Peyer's patch (tissue), 4 donors: ENCODE results near the gene B4GAT1. TPM values are rescaled to one million over a fixed set of nuclear protein-coding genes. Genes with fewer than 3 reads are reported as not detected.
"Not testable (repeated sequence)": the region's sequence is repeated elsewhere in the genome, so short reads cannot be mapped to it uniquely, and the experiment has no call there.

ENCODE experiments used
- DNase-seq, 3 donors: peaks; one replicate each; pipeline ENCODE4 v3.0.0-alpha.2; 2017 to 2019
- H3K27ac ChIP-seq, 4 donors: fragments of 200-600 bp; sonication (generic); one replicate each; pipeline ENCODE4 v1.5.1; 2016 to 2019
- H3K27me3 ChIP-seq, 2 donors: fragments of 200-600 bp; sonication (generic); one replicate each; pipeline ENCODE4 v1.5.1; 2019
- H3K36me3 ChIP-seq, 3 donors: fragments of 200-600 bp; sonication (generic); one replicate each; pipeline ENCODE4 v1.5.1; 2016 to 2019
- H3K4me1 ChIP-seq, 4 donors: fragments of 200-600 bp; sonication (generic); one replicate each; pipeline ENCODE4 v1.5.1; 2016 to 2019
- H3K4me3 ChIP-seq, 4 donors: fragments of 200-600 bp; sonication (generic); 1 replicate in 3 of 4; 2 replicates in 1 of 4; pipeline ENCODE4 v1.5.1; 2016 to 2019; ENCODE audit warnings: mild to moderate bottlenecking in 1 of 4
- H3K9me3 ChIP-seq, 4 donors: fragments of 200-600 bp; sonication (generic); one replicate each; pipeline ENCODE4 v1.5.1; 2016 to 2019; ENCODE audit warnings: mild to moderate bottlenecking in 1 of 4
- CTCF ChIP-seq, 6 experiments: fragments of 450-650 bp in 4 of 6; fragments of 200-600 bp in 2 of 6; sonication (generic) in 1 of 6; IDR thresholded peaks; one replicate each; pipeline ENCODE4 v1.5.1; 2017 to 2019; ENCODE audit warnings: antibody characterized with exemption in 6 of 6, mild to moderate bottlenecking in 3 of 6, moderate library complexity in 1 of 6
- POLR2A ChIP-seq, 2 donors: fragments of 450-650 bp; IDR thresholded peaks; one replicate each; pipeline ENCODE4 v1.5.1; 2017; ENCODE audit warnings: antibody characterized with exemption in 2 of 2, mild to moderate bottlenecking in 2 of 2, moderate library complexity in 2 of 2
- total RNA-seq, 4 donors: library from RNA; depleted of rRNA; stranded (reverse); fragments of >200 nt; gene quantifications; one replicate each; pipeline ENCODE4 v1.1.0, GENCODE V29; 2016

The B4GAT1 gene
- total RNA-seq, 4 donors from 2014 or later: 1.7 to 21.9 (median 18.8) TPM

GRCh38 chr11:66324664-66325063, 22.8 kb downstream of the B4GAT1 start:
- Histone ChIP-seq H3K27me3 (no peaks in the 10 kb centered on the region), H3K4me3 (no peak overlapping the region), H3K4me1 (peaks cover 0 to 27% (median 2%) of the 10 kb centered on the region in 4 donors), H3K36me3 (no peaks in the 10 kb centered on the region), H3K27ac (no peak overlapping the region), H3K9me3 (no peaks in the 10 kb centered on the region)
- DNase-seq: no peak
- TF ChIP-seq POLR2A (IDR thresholded peaks at IDR 0.05) (no peak), CTCF (IDR thresholded peaks at IDR 0.05) (no peak)

GRCh38 chr11:66323684-66324083, 23.7 kb downstream of the B4GAT1 start:
- H3K36me3 ChIP-seq: no peaks in the 10 kb centered on the region
- DNase-seq: no peak
- H3K27ac ChIP-seq: no peak overlapping the region
- no peaks in the 10 kb centered on the region for H3K27me3 ChIP-seq
- H3K9me3 ChIP-seq: no peaks in the 10 kb centered on the region
- peaks cover 2 to 33% (median 4%) of the 10 kb centered on the region in 4 donors for H3K4me1 ChIP-seq
- no peak overlapping the region for H3K4me3 ChIP-seq
- TF ChIP-seq CTCF (IDR thresholded peaks at IDR 0.05) (no peak), POLR2A (IDR thresholded peaks at IDR 0.05) (no peak)

GRCh38 chr11:66322732-66323427, 24.5 kb downstream of the B4GAT1 start:
- no peak overlapping the region for H3K4me3 ChIP-seq
- H3K9me3 ChIP-seq: no peaks in the 10 kb centered on the region
- peaks cover 0 to 33% (median 11%) of the 10 kb centered on the region in 4 donors for H3K4me1 ChIP-seq
- H3K36me3 ChIP-seq: no peaks in the 10 kb centered on the region
- no peak overlapping the region for H3K27ac ChIP-seq
- TF ChIP-seq CTCF (IDR thresholded peaks at IDR 0.05) (no peak), POLR2A (IDR thresholded peaks at IDR 0.05) (no peak)
- no peaks in the 10 kb centered on the region for H3K27me3 ChIP-seq
- DNase-seq: no peak

GRCh38 chr11:66321606-66322005, 25.8 kb downstream of the B4GAT1 start:
- no peak for DNase-seq
- no peak overlapping the region for H3K27ac ChIP-seq
- TF ChIP-seq POLR2A (IDR thresholded peaks at IDR 0.05): no peak

GRCh38 chr11:66320748-66321147, 26.7 kb downstream of the B4GAT1 start:
- not testable (repeated sequence) for H3K36me3 ChIP-seq, H3K4me3 ChIP-seq, H3K9me3 ChIP-seq, H3K27me3 ChIP-seq, DNase-seq, H3K27ac ChIP-seq
- peaks cover 0 to 29% (median 14%) of the 10 kb centered on the region in 4 donors for H3K4me1 ChIP-seq

More at GRCh38 chr11:66321606-66322005, 25.8 kb downstream of the B4GAT1 start:
- Histone ChIP-seq H3K4me3 (no peak overlapping the region), H3K27me3 (no peaks in the 10 kb centered on the region), H3K4me1 (peaks cover 0 to 30% (median 14%) of the 10 kb centered on the region in 4 donors), H3K9me3 (no peaks in the 10 kb centered on the region), H3K36me3 (no peaks in the 10 kb centered on the region)

GRCh38 chr11:66320289-66320688, 27.1 kb downstream of the B4GAT1 start:
- not testable (repeated sequence) for H3K9me3 ChIP-seq, DNase-seq, H3K36me3 ChIP-seq, H3K27ac ChIP-seq, H3K4me3 ChIP-seq, H3K27me3 ChIP-seq
- H3K4me1 ChIP-seq: peaks cover 0 to 29% (median 14%) of the 10 kb centered on the region in 4 donors

- peaks cover 0 to 42% (median 15%) of the 10 kb centered on the region in 4 donors for H3K4me1 ChIP-seq
- H3K27ac ChIP-seq: peak overlapping the region; percentile 73 to 91 (median 83)
- no peak overlapping the region for H3K4me3 ChIP-seq
- H3K36me3 ChIP-seq: no peaks in the 10 kb centered on the region
- H3K9me3 ChIP-seq: no peaks in the 10 kb centered on the region
- TF ChIP-seq POLR2A (IDR thresholded peaks at IDR 0.05): no peak
- DNase-seq: no peak
- no peaks in the 10 kb centered on the region for H3K27me3 ChIP-seq
Measured at GRCh38 chr11:66318600-66318970, 28.8 kb downstream of the B4GAT1 start.
